Ishikawa (cell line): Measurements from ENCODE around the gene ANLN.

Experiments
- CEBPB ChIP-seq: IDR thresholded peaks from 2 replicates; pipeline ENCODE4 v1.6.1; 2012
- CREB1 ChIP-seq: IDR thresholded peaks from 2 replicates; pipeline ENCODE4 v1.6.1; 2012; ENCODE audit warnings: low read depth
- EGR1 ChIP-seq: IDR thresholded peaks from 2 replicates; pipeline ENCODE4 v1.6.1; 2012
- EP300 ChIP-seq: IDR thresholded peaks from 2 replicates; pipeline ENCODE4 v1.6.1; 2012; ENCODE audit warnings: borderline replicate concordance
- FOXM1 ChIP-seq: IDR thresholded peaks from 2 replicates; pipeline ENCODE4 v1.6.1; 2012; ENCODE audit warnings: low read depth, borderline replicate concordance
- NFIC ChIP-seq: IDR thresholded peaks from 2 replicates; pipeline ENCODE4 v1.6.1; 2012
- RAD21 ChIP-seq: IDR thresholded peaks from 2 replicates; pipeline ENCODE4 v1.6.1; 2012; ENCODE audit warnings: low read depth
- TAF1 ChIP-seq: IDR thresholded peaks from 2 replicates; pipeline ENCODE4 v1.6.1; 2012; ENCODE audit warnings: low read depth, mild to moderate bottlenecking
- TCF12 ChIP-seq: IDR thresholded peaks from 2 replicates; pipeline ENCODE4 v1.6.1; 2012; ENCODE audit warnings: low read depth
- TEAD4 ChIP-seq: IDR thresholded peaks from 2 replicates; pipeline ENCODE4 v1.6.1; 2012
- YY1 ChIP-seq: IDR thresholded peaks from 2 replicates; pipeline ENCODE4 v1.6.1; 2012; ENCODE audit warnings: low read depth
- ZBTB7A ChIP-seq: IDR thresholded peaks from 2 replicates; pipeline ENCODE4 v1.6.1; 2012; ENCODE audit warnings: low read depth
- TF ChIP-seq, protein P1 (sequence below): IDR thresholded peaks from 2 replicates; pipeline ENCODE4 v1.6.1; 2012
- TF ChIP-seq, protein P2 (sequence below): IDR thresholded peaks from 2 replicates; pipeline ENCODE4 v1.6.1; 2012; ENCODE audit warnings: low read depth, mild to moderate bottlenecking
- TF ChIP-seq, protein P3 (sequence below): IDR thresholded peaks from 2 replicates; pipeline ENCODE4 v1.6.1; 2012

ANLN gene

DNA sequence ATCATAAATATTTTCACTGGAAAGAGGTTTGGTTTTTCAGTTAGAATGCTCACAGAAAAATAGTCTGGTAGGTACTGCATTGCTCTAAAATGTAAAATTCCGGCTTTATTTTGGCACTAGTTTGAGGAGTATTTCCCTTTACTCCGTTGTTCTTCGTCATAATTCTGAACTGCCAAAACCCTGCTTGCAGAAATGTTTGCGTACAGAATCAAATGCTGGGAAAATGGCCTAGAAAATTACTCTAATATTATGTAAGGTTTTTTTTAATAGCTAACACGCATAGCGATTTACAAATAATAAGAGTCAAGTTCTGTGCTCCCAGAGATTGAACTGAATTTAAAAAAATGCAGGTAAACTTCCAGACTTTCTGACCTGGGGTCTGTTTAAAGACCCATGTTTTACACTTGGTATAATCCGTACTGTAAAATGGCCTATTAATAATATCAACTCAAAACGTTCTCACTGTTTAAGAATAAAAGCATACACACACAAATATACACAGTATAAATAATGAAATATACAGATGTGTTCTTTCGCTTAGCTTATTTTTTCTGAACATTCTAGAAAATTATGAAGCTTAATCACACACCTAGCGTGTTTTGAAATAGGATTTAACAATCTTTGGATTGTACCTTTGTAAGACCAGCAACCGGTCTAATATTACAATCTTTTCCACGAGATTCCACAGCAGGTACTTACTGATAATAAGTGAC, 23.5 kb upstream of the ANLN start:
- TF ChIP-seq EGR1 = no peak
- TF ChIP-seq EP300 = no peak
- no peak for TF ChIP-seq NFIC
- no peak for TF ChIP-seq ZBTB7A
- no peak for TF ChIP-seq YY1
- TF ChIP-seq FOXM1 = no peak
- TF ChIP-seq RAD21 = no peak
- TF ChIP-seq, protein P1, sequence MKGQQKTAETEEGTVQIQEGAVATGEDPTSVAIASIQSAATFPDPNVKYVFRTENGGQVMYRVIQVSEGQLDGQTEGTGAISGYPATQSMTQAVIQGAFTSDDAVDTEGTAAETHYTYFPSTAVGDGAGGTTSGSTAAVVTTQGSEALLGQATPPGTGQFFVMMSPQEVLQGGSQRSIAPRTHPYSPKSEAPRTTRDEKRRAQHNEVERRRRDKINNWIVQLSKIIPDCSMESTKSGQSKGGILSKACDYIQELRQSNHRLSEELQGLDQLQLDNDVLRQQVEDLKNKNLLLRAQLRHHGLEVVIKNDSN = no peak
- TF ChIP-seq, protein P2, sequence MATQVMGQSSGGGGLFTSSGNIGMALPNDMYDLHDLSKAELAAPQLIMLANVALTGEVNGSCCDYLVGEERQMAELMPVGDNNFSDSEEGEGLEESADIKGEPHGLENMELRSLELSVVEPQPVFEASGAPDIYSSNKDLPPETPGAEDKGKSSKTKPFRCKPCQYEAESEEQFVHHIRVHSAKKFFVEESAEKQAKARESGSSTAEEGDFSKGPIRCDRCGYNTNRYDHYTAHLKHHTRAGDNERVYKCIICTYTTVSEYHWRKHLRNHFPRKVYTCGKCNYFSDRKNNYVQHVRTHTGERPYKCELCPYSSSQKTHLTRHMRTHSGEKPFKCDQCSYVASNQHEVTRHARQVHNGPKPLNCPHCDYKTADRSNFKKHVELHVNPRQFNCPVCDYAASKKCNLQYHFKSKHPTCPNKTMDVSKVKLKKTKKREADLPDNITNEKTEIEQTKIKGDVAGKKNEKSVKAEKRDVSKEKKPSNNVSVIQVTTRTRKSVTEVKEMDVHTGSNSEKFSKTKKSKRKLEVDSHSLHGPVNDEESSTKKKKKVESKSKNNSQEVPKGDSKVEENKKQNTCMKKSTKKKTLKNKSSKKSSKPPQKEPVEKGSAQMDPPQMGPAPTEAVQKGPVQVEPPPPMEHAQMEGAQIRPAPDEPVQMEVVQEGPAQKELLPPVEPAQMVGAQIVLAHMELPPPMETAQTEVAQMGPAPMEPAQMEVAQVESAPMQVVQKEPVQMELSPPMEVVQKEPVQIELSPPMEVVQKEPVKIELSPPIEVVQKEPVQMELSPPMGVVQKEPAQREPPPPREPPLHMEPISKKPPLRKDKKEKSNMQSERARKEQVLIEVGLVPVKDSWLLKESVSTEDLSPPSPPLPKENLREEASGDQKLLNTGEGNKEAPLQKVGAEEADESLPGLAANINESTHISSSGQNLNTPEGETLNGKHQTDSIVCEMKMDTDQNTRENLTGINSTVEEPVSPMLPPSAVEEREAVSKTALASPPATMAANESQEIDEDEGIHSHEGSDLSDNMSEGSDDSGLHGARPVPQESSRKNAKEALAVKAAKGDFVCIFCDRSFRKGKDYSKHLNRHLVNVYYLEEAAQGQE = no peak
- TF ChIP-seq TAF1 = no peak

DNA sequence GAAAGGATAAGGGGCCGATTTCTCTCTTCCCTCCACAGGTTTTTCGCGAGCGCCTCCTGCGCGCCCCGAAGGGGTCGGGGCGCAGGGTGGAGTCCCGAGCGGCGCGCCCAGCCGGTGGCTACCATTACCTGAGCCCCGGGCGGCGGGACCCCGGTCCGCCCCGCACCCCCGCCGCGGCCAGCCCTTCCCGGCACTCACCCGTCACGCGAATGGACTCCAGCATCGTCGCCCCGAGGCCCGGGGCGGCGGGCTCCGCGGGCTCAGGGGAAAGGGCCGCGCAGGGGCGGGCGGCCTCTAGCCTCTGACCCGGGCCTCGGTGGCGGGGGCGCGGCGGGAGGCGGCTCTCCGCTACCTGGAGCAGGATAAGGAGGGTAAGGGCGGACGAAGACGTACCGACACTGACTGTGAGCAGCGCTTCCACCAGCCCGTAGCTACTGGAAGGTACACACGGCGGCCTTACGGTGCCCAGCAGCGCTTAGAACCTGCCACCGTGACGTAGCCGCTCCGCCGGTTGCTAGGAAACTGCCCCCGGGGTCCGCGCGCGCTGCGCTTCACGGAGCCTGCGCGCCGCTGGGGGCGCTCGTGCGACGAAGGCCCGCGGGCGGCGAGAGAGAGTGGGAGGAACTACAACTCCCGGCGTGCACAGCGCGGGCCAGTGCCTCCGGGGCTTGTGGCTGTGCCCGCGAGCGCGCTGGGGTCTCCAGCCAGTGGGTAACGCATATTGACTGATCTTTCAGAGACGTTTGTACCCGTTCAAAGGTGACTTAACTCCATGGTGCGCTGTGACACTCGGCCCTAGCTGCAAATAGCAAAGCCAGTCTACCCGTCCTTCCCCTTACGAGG, 22.7 kb upstream of the ANLN start:
- TF ChIP-seq NFIC (no peak), CREB1 (peak; percentile 47), TEAD4 (no peak), TCF12 (no peak), EP300 (no peak), RAD21 (peak; percentile 62; the same call in 1 of the 2 replicates), YY1 (no peak), ZBTB7A (peak; percentile 86)
- TF ChIP-seq, protein P1 = 0 out of 2 replicates have a peak, but pooled peaks have one; percentile 27
- TF ChIP-seq, protein P3, sequence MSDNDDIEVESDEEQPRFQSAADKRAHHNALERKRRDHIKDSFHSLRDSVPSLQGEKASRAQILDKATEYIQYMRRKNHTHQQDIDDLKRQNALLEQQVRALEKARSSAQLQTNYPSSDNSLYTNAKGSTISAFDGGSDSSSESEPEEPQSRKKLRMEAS = peak; percentile 74

DNA sequence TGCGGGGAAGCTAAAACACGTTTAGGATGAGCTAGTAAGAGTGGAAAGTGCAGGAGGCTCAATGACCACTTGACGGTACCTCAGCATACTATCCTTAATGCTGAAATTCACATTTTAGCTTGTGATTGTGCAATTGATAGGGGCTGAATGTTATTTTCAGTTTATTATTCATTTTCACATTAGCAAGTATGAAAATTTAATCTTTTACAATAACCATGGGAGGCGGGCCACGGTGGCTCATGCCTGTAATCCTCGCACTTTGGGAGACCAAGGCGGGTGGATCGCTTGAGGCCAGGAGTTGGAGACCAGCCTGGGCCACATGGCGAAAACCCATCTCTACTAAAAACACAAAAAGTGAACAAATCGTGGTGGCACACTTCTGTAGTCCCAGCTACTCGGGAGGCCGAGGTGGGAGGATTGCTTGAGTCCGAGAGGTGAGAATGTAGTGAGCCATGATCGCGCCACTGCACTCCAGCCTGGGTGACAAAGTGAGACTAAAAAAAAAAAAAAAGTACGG, 22.0 kb upstream of the ANLN start:
- TF ChIP-seq EGR1 (no peak), RAD21 (no peak), CREB1 (no peak), TAF1 (no peak), CEBPB (no peak), YY1 (no peak)
- TF ChIP-seq, protein P2 = no peak
- TF ChIP-seq, protein P1 = no peak

DNA sequence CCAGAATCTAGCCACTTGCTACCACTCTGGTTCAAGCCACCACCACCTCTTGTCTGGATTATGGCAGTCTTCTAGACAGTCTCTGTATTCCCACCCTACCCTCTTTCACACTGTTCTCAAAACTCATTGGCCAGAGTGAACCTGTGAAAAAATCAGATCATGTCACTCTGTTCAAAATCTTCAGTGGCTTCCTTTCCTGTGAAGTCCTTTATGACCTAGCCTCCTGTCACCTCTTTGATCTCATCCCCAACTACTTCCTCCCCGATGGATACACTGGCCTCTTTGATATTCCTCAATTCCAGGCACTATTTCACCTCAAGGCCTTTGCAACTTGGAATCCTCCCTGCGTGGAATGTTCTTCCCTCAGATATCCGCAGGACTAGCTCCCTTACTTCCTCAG, 21.2 kb upstream of the ANLN start:
- TF ChIP-seq EP300 = no peak
- TF ChIP-seq EGR1 = no peak
- TF ChIP-seq, protein P1 = no peak
- TF ChIP-seq ZBTB7A = no peak
- TF ChIP-seq TCF12 = no peak
- no peak for TF ChIP-seq NFIC
- TF ChIP-seq, protein P3 = no peak
- TF ChIP-seq RAD21 = no peak

DNA sequence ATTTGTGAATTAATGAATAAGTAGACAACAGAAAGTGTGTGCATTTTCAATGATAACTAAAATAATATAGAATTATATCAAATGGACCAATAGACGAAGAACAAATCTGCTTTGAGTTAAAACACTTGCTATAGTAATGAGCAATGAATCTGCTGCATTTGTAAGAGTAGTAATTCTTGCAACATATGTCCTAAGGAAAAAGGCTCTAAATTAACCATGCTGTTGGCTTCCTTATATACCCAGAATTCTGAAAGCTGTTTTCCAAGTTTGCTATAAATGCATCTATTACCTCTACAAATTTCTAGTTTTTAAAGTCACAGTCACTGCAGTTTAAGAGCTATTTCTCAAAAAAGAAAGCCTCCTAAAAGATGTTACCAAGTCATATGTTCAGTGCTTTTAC, 20.5 kb upstream of the ANLN start:
- TF ChIP-seq NFIC (no peak), EP300 (no peak), FOXM1 (no peak), EGR1 (no peak), TEAD4 (no peak), TCF12 (no peak), ZBTB7A (no peak), CEBPB (no peak), TAF1 (no peak), YY1 (no peak), CREB1 (no peak), RAD21 (no peak)
- TF ChIP-seq, protein P3 = no peak
- TF ChIP-seq, protein P2 = no peak
- TF ChIP-seq, protein P1 = no peak
